Left ventricle myocardium inferior (tissue), 1 donor: Measurements from ENCODE around the gene NEK7. TPM values are rescaled to one million over a fixed set of nuclear protein-coding genes. Genes with fewer than 3 reads are reported as not detected.
A peak's percentile ranks its signal among the peaks of the same experiment; 100 is the strongest.

Experiments used
- DNase-seq: peaks from one replicate; pipeline ENCODE4 v3.0.0-alpha.2; 2020
- H3K27ac ChIP-seq: fragments of 200-600 bp; replicated peaks from 2 replicates; pipeline ENCODE4 v1.8.0; 2021
- H3K27me3 ChIP-seq: fragments of 200-600 bp; 2 replicates; pipeline ENCODE4 v1.8.0; 2021; ENCODE audit warnings: low read depth
- H3K36me3 ChIP-seq: fragments of 200-600 bp; 2 replicates; pipeline ENCODE4 v1.8.0; 2021
- H3K4me1 ChIP-seq: fragments of 200-600 bp; 2 replicates; pipeline ENCODE4 v1.8.0; 2021
- H3K4me3 ChIP-seq: fragments of 200-600 bp; 2 replicates; pipeline ENCODE4 v1.8.0; 2021; ENCODE audit warnings: mild to moderate bottlenecking, moderate library complexity
- H3K9me3 ChIP-seq: fragments of 200-600 bp; replicated peaks from 2 replicates; pipeline ENCODE4 v1.8.0; 2021
- CTCF ChIP-seq: fragments of 200-600 bp; IDR thresholded peaks from 2 replicates; pipeline ENCODE4 v1.8.0; 2021; ENCODE audit warnings: antibody characterized with exemption, mild to moderate bottlenecking, borderline replicate concordance
- intact Hi-C: fragments of 100-400 bp; cut with micrococcal nuclease; formaldehyde crosslinking; loops from one replicate; pipeline ENCODE4 v1.11.0; 2022
- total RNA-seq: library from RNA; stranded (reverse); fragmentation: NEBNext Ultra II Directional; extraction: Animal tissue kit (Norgen Biotek cat#: 25700); gene quantifications from one replicate; pipeline ENCODE4 v1.2.1, GENCODE V29; 2021
- donor health status: DM: no; HTN: yes; CAD: no; lungs with severe emphysema.

NEK7 gene
- total RNA-seq, 1 donor from 2014 or later = 254 TPM

GRCh38 chr1:198268784-198269645 lies 112.2 kb downstream of the NEK7 start:
- intact Hi-C loops = no loop called here
- H3K27ac ChIP-seq = peak overlapping the region; percentile 88
- no peak for DNase-seq
- no peaks in the 10 kb centered on the region for H3K27me3 ChIP-seq
- no peaks in the 10 kb centered on the region for H3K36me3 ChIP-seq
- no peaks in the 10 kb centered on the region for H3K9me3 ChIP-seq
- H3K4me3 ChIP-seq = no peak overlapping the region
- peaks cover 96% of the 10 kb centered on the region for H3K4me1 ChIP-seq
- TF ChIP-seq CTCF = no peak

- no peak for TF ChIP-seq CTCF
- Histone ChIP-seq H3K27me3 (no peaks in the 10 kb centered on the region), H3K27ac (peak overlapping the region; percentile 88), H3K4me3 (no peak overlapping the region), H3K9me3 (no peaks in the 10 kb centered on the region), H3K4me1 (peaks cover 96% of the 10 kb centered on the region), H3K36me3 (no peaks in the 10 kb centered on the region)
- intact Hi-C loops = no loop called here
- no peak for DNase-seq
Observed at GRCh38 chr1:198269646-198269940, 112.8 kb downstream of the NEK7 start.

- H3K27me3 ChIP-seq = no peaks in the 10 kb centered on the region
- peak overlapping the region; percentile 88 for H3K27ac ChIP-seq
- intact Hi-C loops = loop anchor here (10.0 kb wide), 1 partner anchor 116 kb away; the partner anchor contains the start of gene NEK7
- no peaks in the 10 kb centered on the region for H3K36me3 ChIP-seq
- DNase-seq = no peak
- peaks cover 96% of the 10 kb centered on the region for H3K4me1 ChIP-seq
- no peak overlapping the region for H3K4me3 ChIP-seq
- no peaks in the 10 kb centered on the region for H3K9me3 ChIP-seq
- no peak for TF ChIP-seq CTCF
Observed at GRCh38 chr1:198270273-198270828, 113.6 kb downstream of the NEK7 start.

- no peak for DNase-seq
Observed at GRCh38 chr1:198271467-198271866, 114.7 kb downstream of the NEK7 start.

GRCh38 chr1:198272492-198272891 lies 115.7 kb downstream of the NEK7 start:
- Histone ChIP-seq H3K4me1 (peaks cover 90% of the 10 kb centered on the region), H3K27me3 (no peaks in the 10 kb centered on the region), H3K4me3 (no peak overlapping the region), H3K36me3 (no peaks in the 10 kb centered on the region), H3K27ac (peak overlapping the region; percentile 88), H3K9me3 (no peaks in the 10 kb centered on the region)
- DNase-seq = no peak
- no peak for TF ChIP-seq CTCF
- intact Hi-C loops = loop anchor here (10.0 kb wide), 1 partner anchor 118 kb away; the partner anchor contains the start of gene NEK7

More at GRCh38 chr1:198271467-198271866, 114.7 kb downstream of the NEK7 start:
- H3K27ac ChIP-seq = peak overlapping the region; percentile 88
- H3K27me3 ChIP-seq = no peaks in the 10 kb centered on the region
- H3K36me3 ChIP-seq = no peaks in the 10 kb centered on the region
- peaks cover 92% of the 10 kb centered on the region for H3K4me1 ChIP-seq
- intact Hi-C loops = loop anchor here (10.0 kb wide), 1 partner anchor 117 kb away; the partner anchor contains the start of gene NEK7
- no peak overlapping the region for H3K4me3 ChIP-seq
- no peaks in the 10 kb centered on the region for H3K9me3 ChIP-seq
- no peak for TF ChIP-seq CTCF
